Stimulated activated CD4-positive, alpha-beta T cell treated with anti-CD3 and anti-CD28 coated beads, Interleukin-2, amount 100 ng/mL, for 24 hours (primary cell): ENCODE measurements around the gene ZNF302.
"Not testable (repeated sequence)": the region's sequence is repeated elsewhere in the genome, so short reads cannot be mapped to it uniquely, and the experiment has no call there.

Experiments used
- DNase-seq, 2 donors: peaks; one replicate each; pipeline ENCODE4 v3.0.0-alpha.2; 2020

ZNF302 gene

DNA sequence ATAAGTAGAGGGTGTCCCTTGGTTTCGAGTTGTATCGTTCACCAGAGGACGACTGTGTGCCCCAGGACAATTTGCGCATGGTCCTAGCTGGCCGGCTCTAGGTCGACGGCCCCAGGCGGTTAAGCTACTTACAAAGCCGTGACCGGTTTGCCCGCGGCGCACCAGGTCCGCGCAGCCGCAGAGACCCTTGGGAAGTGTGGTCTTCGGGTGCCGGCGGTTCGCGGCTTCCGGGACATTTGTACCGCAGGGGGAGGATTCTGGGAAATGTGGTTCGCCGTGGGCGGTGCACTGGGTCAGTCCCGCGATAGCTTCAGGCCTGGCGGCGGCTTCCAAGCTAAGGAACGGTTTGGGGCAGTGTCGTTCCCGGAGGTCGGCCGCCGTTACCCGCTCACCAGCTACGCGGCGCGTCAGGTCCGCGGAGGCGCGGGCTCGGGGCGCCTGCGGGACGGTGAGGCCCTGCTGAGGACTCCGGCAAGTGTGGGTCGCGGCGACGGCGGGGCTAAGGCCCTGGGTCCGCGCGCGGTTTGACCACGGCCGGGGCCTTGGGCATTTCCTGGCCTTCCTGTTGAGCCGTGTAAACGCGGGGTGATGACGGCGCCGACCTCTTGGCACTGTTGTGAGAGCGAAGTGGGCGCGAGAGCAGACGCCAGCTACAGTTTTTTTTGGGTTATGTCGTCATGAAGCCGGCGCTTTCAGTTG, at the start of gene ZNF302:
TSS of gene ZNF302 (plus strand) at position 293 of the 699 bp plus-strand sequence. CDS start 1,127 bp downstream, outside the sequence.
- peak; percentile 96 for DNase-seq

DNA sequence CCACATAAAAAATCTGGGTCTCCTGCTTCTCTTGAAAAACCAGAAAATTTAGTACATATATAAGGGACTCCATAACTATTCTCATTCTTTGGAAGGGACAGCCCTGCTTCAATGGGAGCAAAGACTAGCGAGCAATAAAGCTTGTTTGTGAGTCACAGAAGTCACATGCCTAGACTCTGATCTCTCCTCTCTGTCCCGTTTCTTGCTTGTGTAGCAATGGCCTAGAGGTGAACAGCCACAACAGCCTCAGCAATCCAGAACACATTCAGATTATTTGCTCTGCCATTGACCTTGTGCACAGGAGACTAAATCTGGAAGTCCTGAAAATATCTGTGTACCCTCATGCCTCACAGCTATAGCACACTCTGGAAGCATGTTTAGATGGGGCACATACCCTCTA, 43.7 kb upstream of the ZNF302 start:
- no peak for DNase-seq

DNA sequence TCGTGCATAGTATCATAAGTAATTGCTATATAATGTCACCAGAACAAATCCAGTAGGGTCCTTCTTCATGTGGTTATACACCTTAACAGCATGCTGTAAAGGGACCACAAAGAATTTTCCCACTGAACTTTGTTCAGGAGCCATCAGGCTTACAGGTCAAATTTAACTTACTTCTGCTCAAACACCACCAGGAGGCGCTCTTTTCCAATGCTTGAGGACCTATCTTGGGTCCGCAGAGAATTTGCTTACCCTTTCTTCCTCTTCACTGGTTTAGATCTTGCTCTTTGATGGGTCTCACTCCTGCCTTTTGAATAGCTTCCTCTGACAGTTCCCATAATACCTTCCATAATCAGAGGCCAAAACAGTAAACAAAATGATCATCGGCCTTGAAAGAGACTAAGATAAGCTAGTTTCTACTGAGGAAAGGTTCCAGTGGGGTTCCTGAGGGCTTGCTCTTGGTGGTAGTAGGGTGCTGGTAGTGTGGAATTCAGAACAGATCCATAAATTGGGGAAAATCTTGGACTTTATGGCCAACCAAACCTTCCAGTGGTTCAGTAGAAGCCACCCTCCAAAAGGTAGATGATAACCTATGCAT, 37.9 kb upstream of the ZNF302 start:
- DNase-seq = peak; percentile 64 to 67

DNA sequence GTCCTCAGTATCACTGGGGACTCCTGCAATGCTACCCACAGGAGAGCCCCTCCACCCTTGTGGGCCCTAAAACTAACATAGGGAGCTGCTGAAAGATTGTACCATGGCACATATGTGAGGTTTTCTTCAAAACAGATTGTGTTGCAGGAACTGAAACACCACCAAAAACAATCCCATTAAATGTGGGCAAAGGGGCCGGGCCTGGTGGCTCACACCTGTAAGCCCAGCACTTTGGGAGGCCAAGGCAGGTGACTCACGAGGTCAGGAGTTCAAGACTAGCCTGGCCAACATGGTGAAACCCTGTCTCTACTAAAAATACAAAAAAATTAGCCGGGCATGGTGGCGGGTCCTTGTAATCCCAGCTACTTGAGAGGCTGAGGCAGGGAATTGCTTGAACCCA, 35.2 kb upstream of the ZNF302 start:
- no peak for DNase-seq

DNA sequence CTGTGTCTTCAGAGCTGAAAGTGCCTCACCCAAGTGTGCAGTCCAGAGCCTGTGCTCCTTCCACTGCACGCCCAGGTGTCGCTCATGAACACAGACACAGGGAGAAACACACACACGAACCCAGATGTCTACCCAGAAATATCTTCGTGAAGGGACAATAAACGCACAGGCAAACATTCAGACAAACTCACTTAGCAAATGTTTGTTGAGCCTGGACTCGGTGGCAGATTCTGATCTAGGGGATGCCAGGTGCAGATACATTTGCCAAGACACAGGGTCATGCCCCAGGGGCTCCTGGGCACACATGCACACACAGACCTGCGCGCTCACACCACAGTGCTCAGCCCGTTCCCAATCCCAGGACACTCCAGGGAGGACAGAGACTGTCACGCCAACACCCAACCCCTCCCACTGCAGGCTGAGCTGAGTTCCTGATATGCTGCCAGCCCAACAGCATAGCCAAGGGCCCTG, 32.5 kb upstream of the ZNF302 start:
- no peak for DNase-seq

DNA sequence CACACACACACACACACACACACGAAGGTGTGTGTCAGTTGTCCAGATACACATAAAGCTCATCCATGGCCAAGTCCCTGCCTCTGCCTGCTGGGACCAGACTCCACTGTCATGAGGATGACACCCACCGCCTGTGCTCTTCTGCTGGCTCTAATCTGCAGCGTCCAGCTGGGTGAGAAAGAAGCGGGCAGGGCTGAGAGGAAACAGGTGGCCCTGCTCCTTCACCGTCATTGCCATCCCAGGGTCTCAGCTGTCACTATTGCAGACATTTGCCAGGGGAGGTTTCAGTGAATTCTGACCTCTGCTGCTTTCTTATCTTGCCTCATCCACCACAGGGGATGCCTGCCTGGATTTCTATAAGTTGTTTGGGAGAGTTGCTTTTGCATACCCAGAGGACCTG, 31.9 kb upstream of the ZNF302 start:
- DNase-seq = no peak

DNA sequence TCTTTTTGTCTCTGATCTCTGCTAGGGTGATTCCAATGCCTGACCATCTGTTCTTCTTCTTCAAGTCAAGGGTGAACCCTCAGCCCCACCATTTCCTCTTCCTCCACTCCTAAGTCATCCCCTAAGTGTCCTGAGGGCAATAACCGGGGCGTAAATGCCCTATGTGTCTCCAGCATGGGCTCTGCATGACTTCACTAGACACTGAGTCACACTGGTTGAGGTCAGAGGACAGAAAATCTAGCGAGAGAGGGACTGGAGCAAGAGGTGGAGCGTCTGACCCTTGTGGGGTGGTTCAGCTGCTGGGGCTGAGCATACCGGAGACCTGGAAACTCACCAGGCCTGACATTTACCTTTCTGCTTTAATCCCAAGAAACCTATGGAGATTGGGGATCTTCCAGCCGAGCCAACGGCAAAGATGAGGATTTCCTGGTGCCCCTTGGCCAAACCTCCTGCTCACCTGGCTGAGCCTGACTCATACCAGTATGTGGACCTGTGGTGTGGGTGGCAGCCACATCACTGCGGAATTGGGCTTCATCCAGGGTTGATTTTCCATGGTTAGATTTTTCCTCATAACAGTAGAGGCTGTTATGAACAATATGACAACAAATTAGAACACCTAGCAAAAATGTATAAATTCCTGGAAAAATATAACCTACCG, 27.5 kb upstream of the ZNF302 start:
- DNase-seq = no peak

DNA sequence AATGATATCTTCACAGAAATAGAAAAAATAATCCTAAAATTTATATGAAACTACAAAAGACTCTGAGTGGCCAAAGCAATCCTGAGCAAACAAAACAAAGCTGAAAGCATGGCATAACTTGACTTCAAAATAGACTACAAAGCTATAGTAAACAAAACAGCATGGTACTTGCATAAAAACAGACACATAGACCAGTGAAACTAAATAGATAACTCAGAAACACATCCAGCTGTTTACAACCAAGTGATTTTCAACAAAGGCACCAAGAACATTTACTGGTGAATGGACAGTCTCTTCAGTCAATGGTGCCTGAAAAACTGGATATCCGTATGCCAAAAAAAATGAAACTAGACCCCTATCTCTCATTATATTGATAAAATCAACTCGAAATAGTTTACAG, 25.7 kb upstream of the ZNF302 start:
- DNase-seq = no peak

DNA sequence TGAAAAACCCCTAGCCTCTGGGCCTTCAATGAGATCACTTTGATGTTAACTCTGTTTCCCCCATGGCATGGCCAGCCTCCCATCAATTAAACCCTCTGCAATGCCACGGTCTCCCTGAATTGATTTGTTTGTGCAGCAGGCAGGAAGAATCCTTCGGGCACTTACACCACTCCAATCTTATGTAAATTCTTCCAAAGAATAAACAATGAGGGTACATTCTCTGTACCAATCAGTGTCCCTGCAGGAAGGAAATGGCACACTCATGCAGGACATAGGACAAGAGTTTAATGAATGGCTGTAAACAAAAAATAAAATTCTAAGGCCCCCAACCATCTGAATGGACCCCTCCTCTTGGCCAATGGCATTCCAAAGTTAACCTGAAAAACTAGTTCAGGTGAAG, 22.7 kb upstream of the ZNF302 start:
- no peak for DNase-seq

DNA sequence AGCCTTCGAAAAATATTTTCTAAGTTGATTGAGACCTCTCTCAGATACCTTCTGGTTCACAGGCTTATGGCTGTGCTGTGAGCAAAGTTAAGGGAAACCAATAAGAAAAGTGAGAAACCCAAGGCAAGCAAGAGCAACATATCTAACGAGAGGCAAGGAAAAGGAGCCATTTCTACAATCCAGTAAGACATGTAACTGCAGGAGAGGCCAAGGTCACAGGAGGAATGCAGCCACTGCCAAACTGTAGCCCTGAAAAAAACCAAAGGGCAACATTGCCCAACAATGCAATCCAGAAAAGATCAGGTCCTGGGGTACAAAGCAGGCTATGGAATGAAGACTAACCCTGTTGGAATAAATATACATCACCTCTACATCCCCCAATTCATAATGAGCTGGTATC, 21.8 kb upstream of the ZNF302 start:
- no peak for DNase-seq

DNA sequence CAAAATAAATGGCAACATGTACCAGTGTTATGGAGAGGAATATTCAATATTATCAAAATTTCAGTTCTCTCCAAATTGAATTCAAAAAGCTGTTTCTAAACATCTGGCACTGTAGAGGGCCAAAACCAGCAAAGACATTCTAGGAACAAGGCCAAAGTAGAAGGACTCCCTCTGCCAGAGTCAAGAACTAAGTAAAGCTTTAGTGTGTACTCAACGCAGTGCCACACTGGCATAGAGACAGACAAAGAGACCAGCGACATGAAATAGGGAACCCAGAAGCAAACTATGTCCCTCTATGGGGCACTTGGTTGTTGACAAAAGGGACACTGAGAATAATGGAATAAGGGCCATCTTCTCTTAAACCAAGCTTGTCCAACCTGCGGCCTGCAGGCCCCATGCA, 16.1 kb upstream of the ZNF302 start:
- DNase-seq = no peak

DNA sequence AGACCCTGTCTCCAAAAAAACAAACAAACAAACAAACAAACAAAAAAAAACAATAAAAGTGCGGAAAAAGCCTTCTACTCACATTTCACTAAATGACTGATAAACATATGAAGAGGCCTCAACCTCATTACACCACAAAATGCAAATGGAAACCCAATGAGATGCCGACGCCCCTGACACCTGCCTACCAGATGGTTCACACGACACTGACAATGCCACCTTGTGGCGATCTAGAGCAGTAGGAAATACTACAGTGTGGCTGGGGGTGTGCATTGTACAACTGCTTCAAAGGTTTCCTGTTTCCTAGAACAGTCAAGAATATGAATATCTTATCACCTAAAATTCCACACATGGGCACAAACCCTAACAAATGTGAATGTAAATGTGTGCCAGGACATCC, 14.6 kb upstream of the ZNF302 start:
- DNase-seq = peak; percentile 24 to 32

DNA sequence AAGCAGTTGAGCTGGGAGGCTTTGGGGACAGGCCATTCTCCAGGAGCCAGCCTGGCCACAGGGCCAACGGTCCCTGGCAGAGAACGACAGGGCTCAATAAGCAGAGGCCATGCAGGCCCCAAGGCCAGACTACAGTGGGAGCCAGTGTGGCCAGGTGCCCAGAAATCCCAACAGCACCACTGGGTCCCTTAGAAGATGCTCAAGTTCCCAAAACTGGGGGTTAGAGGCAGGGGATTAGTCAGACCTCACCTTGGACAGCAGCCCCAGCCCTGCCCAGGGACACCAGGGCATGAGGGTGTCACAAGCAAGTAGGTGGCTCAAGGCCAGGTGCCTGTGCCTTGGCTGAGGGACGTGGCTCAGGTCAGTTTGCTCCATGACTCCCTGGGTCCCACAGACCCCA, 13.3 kb upstream of the ZNF302 start:
- DNase-seq = no peak

DNA sequence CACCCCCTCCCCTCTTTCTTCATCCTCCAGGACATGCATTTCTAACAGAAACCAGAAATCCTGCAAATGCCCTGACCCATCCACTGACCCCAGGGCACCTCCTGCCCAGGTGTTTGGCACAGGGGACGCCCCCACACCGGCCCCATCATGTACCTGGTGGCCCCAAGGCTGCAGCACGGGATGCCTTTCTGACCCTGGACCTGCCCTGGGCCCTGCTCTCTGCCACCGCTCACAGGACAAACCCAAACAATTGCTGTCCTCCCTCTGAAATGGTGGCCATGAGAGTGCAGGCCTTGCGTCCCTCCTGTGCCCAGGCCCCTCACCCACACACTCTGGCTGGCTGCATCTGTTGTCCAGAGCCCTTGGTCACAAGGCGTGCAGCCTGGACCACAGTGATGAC, 12.6 kb upstream of the ZNF302 start:
- no peak for DNase-seq

DNA sequence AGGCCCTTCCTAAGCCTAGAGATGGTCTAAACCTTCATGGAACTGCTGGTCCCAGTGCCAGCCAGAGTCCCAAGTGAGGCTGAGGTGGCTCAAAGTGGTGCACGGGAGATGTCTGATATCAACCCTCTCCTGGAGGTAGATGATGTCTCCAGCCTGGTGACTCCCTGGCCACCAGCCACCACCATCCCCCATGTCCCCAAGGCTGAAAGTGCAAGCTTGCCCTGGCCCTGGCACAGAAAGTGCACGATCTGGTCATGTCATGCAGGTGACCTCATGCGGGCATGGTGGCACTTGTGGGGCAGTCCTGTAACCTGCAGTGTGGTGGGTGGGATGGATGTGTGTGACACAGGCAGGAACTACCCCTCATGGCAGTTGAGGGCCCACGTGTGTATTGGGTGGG, 12.2 kb upstream of the ZNF302 start:
- DNase-seq = not testable (repeated sequence)

DNA sequence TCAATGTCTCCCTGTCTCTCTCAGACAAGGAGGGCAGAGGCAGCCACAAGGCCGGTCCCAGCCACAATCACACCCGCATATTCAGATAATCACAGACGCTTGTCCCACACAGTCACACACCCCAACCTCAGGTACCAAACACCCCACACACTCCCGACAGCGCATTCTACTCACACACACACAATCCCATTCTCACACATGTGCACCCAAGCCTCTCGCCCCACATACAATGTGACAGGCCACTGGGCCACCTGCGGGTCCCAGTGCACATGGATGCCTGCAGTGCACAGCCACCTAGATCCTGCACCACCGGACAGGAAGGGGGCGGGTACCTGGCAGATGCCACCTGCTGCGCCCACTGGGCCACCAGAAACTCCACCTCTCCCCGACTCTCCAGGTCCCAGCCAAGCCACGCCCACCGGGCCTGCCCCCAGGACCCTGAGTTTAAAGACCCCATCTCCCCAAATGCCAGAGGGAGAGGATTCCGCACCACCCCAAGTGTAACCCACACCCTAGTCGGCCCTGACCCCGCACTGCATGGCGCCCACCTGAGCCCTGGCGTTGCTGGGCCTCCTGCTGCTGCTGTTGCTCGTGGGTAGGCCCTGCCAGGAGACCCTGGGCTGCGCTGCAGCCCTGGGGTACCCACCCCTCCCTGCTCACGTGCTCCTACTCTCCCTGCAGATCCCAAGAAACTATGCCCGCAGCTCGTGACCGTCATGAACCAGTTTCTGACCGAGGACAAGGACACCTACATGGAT, 11.1 kb upstream of the ZNF302 start:
- DNase-seq = no peak

DNA sequence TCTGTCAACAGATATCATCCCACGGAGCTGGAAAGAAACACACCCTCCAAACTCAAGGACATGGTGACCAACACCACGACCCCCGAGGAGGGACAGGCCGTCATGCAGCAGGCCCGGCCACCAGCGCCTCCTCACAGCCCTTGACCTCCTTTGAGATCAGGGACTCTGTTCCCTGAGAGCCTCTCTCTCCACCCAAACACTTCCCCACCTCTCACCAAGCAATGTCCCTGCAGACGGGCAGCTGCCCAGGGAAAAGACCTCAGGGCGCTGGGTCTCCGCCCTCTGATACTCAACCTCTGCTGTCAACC, 10.6 kb upstream of the ZNF302 start:
- DNase-seq = no peak

DNA sequence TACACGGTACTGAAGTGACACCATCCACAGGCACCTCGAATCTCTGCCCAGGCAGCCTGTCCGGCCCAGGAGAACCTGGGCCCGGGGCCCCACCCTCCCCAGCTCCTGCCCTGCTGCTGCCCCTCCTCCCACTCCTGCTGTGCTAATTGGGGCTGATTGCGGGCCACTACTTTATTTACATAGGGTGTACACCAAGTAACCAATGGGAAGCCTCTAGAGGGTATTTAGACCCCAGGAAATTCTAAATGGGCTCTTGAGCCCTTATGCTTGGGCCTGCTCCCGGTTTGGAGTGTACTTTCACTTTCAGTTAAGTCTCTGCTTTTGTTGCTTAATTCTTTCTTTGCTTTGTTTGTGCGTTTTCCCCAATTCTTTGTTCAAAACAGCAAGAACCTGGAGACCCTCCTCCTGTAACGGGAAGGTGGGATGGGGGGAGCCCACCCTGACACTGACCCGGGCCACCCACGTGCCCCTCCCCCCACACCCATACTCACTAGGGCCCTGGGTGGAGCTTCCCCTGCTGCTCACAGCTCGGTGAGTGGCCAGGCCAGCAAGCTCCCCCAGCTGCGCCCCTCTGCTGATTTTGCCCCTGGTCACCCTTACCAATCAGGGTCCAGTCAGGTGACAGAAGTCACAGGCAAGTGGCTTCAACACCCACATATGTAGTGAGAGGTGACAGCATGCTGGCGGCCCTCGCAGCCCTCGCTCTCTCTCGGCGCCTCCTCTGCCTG, 10.0 kb upstream of the ZNF302 start:
- no peak for DNase-seq

DNA sequence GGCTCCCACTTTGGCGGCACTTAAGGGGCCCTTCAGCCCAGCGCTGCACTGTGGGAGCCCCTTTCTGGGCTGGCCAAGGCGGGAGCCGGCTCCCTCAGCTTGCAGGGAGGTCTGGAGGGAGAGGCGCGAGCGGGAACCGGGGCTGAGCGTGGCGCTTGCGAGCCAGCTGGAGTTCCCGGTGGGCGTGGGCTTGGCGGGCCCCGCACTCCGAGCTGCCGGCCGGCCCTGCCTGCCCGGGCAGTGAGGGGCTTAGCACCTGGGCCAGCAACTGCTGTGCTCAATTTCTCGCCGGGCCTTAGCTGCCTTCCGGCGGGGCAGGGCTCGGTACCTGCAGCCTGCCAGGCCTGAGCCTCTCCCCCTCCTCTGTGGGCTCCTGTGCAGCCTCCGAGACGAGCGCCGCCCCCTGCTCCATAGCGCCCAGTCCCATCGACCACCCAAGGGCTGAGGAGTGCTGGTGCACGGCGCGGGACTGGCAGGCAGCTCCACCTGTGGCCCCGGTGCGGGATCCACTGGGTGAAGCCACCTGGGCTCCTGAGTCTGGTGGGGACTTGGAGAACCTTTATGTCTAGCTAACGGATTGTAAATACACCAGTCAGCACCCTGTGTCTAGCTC, 9.3 kb upstream of the ZNF302 start:
- DNase-seq = not testable (repeated sequence)

DNA sequence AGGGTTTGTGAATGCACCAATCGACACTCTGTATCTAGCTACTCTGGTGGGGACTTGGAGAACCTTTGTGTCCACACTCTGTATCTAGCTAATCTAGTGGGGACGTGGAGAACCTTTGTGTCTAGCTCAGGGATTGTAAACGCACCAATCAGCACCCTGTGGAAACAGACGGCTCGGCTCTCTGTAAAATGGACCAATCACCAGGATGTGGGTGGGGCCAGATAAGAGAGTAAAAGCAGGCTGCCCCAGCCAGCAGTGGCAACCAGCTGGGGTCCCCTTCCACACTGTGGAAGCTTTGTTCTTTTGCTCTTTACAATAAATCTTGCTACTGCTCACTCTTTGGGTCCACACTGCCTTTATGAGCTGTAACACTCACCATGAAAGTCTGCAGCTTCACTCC, 8.8 kb upstream of the ZNF302 start:
- not testable (repeated sequence) for DNase-seq

DNA sequence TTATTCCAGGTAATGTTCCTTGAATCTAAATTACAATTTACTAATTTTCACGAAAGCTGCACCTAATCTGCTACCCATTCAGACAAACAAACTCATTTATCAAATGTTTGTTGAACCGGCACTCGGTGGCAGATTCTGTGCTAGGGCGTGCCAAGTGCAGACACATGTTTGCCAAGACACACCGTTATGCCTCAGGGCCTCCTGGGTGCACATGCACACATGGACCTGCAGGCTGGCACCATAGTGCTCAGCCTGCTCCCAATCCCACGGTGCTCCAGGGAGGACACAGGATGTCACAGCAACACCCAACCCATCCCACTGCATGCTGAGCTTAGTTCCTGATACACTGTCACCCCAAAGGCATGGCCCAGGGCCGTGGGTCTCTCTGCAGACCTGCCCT, 8.2 kb upstream of the ZNF302 start:
- DNase-seq = no peak

DNA sequence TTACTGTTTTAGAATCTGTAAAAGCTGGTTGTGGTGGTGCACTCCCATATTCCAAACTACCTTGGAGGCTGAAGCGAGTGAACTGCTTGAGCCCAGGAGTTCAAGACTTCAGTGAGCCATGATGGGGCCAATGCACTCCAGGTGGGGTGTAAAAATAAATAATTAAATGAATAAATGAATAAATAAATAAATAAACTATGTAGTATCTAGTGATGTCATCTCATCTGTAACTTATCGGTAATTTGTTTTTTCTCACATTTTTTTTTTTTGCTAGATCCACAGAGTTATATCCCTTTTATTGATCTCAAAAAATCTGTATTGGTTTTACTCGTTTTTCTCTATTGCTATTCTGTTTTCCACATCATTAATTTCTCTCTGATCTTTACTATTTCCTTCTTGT, 5.5 kb upstream of the ZNF302 start:
- no peak for DNase-seq

DNA sequence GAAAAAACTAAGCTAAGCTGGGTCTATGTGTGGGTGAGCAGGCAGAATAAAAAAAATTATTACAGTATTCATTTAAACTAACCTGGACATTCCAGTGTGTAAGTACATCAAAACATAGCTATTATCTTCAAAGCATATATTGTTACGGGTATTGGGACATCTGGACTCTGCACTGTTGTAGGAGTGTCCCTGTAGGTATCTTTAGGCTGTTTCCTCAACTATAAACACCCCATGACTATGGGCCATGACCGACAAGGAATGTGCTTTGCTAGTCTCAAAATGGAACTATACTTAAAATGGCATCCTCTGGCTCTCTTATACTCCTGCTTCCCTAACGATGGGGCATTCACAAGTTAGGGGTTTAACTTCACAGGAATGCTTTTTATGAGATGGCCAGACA, 3.9 kb upstream of the ZNF302 start:
- no peak for DNase-seq
